Fibroblast of lung (primary cell): ENCODE data around the gene MEIS2.

Experiments
- CTCF ChIP-seq, 2 donors: IDR thresholded peaks in 1 of 2; conservative IDR thresholded peaks in 1 of 2; 1 replicate in 1 of 2; 2 replicates in 1 of 2; pipeline ENCODE4 v1.5.1; 2011 to 2012; ENCODE audit warnings: low read length in 2 of 2, control low read depth in 1 of 2, inconsistent platforms in 1 of 2, low read depth in 1 of 2, mild to moderate bottlenecking in 1 of 2
- EZH2 ChIP-seq: IDR thresholded peaks from 2 replicates; pipeline ENCODE4 v1.5.1; 2012; ENCODE audit warnings: low read length, control low read depth, mild to moderate bottlenecking; ENCODE audit errors: missing control alignments

- no peak for TF ChIP-seq CTCF (conservative IDR thresholded peaks at IDR 0.05 in 1 of 2, IDR thresholded peaks at IDR 0.05 in 1 of 2; ENCODE audit: low read depth in 1 of 2, low read length in 2 of 2)
- TF ChIP-seq EZH2 = no peak
Measured at GRCh38 chr15:37122703-37123102, 22.4 kb upstream of the MEIS2 start.
